HG03280 (cell line): Measurements from ENCODE around the gene FGF1.

ENCODE experiments used
- ATAC-seq: cut with Tn5 transposase; IDR thresholded peaks from one replicate; pipeline ENCODE4 v1.9.1; 2021; ENCODE audit warnings: mild to moderate bottlenecking, moderate library complexity; ENCODE audit not compliant: unreplicated experiment

The FGF1 gene

GRCh38 chr5:142615948-142616347, 69.9 kb downstream of the FGF1 start:
- no peak for ATAC-seq

GRCh38 chr5:142614054-142614453, 71.8 kb downstream of the FGF1 start:
- no peak for ATAC-seq

- ATAC-seq, result no peak
These were observed 72.6 kb downstream of the FGF1 start for GRCh38 chr5:142613271-142613671.

- ATAC-seq, result no peak
These were observed 73.2 kb downstream of the FGF1 start for GRCh38 chr5:142612494-142613270.

GRCh38 chr5:142611154-142611553, 74.7 kb downstream of the FGF1 start:
- ATAC-seq, result peak; percentile 87

GRCh38 chr5:142610176-142611001, 75.5 kb downstream of the FGF1 start:
- ATAC-seq, result no peak

- ATAC-seq, result no peak
These were observed 76.7 kb downstream of the FGF1 start for GRCh38 chr5:142609142-142609541.

GRCh38 chr5:142608081-142608480, 77.8 kb downstream of the FGF1 start:
- no peak for ATAC-seq

GRCh38 chr5:142605611-142606010, 80.3 kb downstream of the FGF1 start:
- ATAC-seq, result no peak

- no peak for ATAC-seq
These were observed 83.1 kb downstream of the FGF1 start for GRCh38 chr5:142602720-142603245.

- no peak for ATAC-seq
These were observed 84.5 kb downstream of the FGF1 start for GRCh38 chr5:142601432-142601831.

GRCh38 chr5:142600611-142601358, 85.1 kb downstream of the FGF1 start:
- no peak for ATAC-seq

GRCh38 chr5:142600092-142600491, 85.8 kb downstream of the FGF1 start:
- ATAC-seq, result no peak

GRCh38 chr5:142598338-142598700, 87.6 kb downstream of the FGF1 start:
- ATAC-seq, result no peak

GRCh38 chr5:142597546-142598337, 88.1 kb downstream of the FGF1 start:
- no peak for ATAC-seq

- ATAC-seq, result no peak
These were observed 88.9 kb downstream of the FGF1 start for GRCh38 chr5:142597025-142597424.

- ATAC-seq, result no peak
These were observed 93.5 kb downstream of the FGF1 start for GRCh38 chr5:142592365-142592764.

GRCh38 chr5:142590451-142591231, 95.2 kb downstream of the FGF1 start:
- no peak for ATAC-seq

- ATAC-seq, result no peak
These were observed 96.2 kb downstream of the FGF1 start for GRCh38 chr5:142589720-142590119.
